Retinal pigment epithelial cell (primary cell): Measurements from ENCODE around the gene IMMT.

Experiments
- DNase-seq: peaks from one replicate; pipeline ENCODE4 v3.0.0-alpha.2; 2010; ENCODE audit warnings: low read depth
- H3K4me3 ChIP-seq: 2 replicates; pipeline ENCODE4 v1.5.1; 2011; ENCODE audit warnings: mild to moderate bottlenecking, low read length, control low read depth, moderate library complexity
- CTCF ChIP-seq: conservative IDR thresholded peaks from 2 replicates; pipeline ENCODE4 v1.5.1; 2011; ENCODE audit warnings: low read depth, low read length, control low read depth, inconsistent platforms

IMMT gene

GRCh38 chr2:86199834-86200177, 4.5 kb upstream of the IMMT start:
- no peak for TF ChIP-seq CTCF
- DNase-seq, result no peak
- peak overlapping the region; percentile 82 for H3K4me3 ChIP-seq

GRCh38 chr2:86195808-86196387, 636 bp upstream of the IMMT start:
- no peak for TF ChIP-seq CTCF
- DNase-seq, result no peak
- H3K4me3 ChIP-seq, result peak overlapping the region; percentile 91

- TF ChIP-seq CTCF, result no peak
- H3K4me3 ChIP-seq, result peak overlapping the region; percentile 91
- DNase-seq, result no peak
Measured at GRCh38 chr2:86194751-86195054, 559 bp downstream of the IMMT start.

- no peak for DNase-seq
- peak overlapping the region; percentile 91 for H3K4me3 ChIP-seq
- peak; percentile 4 for TF ChIP-seq CTCF
Measured at GRCh38 chr2:86193901-86194567, 1.2 kb downstream of the IMMT start.

- no peak for TF ChIP-seq CTCF
- no peak for DNase-seq
- no peak overlapping the region for H3K4me3 ChIP-seq
Measured at GRCh38 chr2:86189782-86190416, 5.4 kb downstream of the IMMT start.

- DNase-seq, result no peak
- no peak overlapping the region for H3K4me3 ChIP-seq
- no peak for TF ChIP-seq CTCF
Measured at GRCh38 chr2:86186431-86186830, 8.8 kb downstream of the IMMT start.
